HG02623 (cell line): ENCODE measurements around the gene SPINT3.

Experiments
- ATAC-seq: cut with Tn5 transposase; IDR thresholded peaks from one replicate; pipeline ENCODE4 v1.9.1; 2021; ENCODE audit warnings: moderate library complexity; ENCODE audit not compliant: unreplicated experiment

The SPINT3 gene

DNA sequence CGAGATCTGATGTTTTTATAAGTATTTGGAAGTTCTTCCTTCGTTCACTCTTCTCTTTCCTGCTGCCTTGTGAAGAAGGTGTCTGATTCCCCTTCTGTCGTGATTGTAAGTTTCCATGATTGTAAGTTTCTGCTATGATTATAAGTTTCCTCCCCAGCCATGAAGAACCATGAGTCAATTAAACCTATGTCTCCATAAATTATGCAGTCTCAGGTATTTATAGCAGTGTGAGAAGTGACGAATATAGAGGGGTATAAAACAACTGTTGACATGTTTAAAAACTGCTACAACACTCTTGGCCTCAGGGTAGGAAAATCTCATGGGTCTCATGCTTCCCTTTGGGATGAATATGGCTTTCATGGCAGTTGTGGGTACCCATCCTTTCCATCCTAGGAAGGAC is 51.7 kb downstream of the SPINT3 start:
- ATAC-seq, result no peak

DNA sequence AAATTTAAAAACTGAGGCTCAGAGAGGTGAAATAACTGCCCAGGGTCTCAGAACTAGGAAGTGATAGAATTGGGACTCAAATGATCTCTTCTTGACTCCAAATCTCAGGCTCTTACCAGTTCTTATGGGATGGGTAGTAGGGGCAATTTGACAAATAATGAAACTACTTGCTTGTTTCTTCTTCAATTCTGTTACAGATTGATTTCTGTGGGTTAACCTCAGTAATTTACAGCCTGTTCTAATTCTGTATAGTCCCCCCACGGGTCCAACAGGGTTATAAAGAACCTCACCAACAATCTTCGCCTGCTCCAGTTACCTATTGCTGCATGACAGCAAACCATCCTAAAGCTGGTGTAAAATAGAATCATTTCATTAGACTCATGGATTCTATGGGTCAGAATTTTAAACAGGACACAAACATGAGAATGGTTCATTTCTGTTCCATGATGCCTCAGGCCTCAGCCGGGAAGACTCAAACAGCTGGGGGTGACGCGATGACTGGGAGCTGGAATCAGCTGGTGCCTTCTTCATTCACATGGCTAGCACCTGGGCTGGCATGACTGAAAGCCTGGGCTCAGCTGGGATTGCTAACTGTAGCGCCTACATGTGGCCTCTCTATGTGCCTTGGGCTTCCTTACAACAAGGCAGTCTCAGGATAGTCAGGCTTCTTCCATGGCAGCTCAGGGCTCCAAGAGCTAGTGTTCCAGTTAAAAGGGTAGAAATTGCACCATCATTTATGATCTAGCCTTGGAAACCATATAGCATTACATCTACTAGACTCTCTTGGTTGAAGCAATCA is 52.5 kb downstream of the SPINT3 start:
- no peak for ATAC-seq
